HK-2 (cell line): ENCODE measurements around the gene ATP6V0E1.

Experiments used
- DNase-seq: peaks from one replicate; pipeline ENCODE4 v3.0.0-alpha.2; 2018; ENCODE audit not compliant: unreplicated experiment

ATP6V0E1 gene

DNA sequence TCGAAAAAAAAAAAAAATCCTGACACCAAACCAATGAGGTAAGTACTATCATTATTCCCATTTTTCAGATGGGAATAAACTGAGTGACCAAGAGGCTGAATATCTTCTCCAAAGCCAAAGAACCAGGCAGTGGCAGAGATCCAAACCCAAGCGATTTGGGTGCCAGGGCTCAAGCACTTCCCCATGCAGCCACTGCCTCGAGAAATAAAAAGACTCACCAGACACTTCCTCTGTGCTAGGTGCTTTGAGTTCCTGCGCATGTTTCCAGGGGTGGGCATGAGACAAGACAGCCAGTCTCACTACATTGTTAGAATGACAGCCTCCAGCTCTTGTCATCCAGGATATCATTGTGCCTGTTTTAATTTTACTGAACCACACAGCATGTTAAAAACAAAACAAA lies 26.6 kb upstream of the ATP6V0E1 start:
- DNase-seq: no peak

DNA sequence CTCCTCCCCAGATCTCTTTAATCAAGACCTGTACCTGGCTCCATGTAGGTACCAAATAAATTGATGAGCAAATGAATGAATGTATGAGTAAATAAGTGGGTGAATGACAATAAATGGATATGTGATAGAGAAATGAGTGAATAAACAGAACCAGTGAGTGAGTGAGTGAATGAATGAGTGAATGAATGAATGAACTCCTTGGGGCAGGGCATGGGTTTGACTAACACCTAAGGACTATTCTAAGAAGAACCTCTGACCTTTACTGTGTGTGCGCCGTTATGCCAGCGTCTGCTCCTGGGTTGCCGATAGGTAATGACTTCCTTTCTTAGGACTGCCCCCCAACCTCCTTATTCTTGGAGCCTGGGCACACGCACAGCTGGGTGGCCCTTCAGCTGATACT lies 26.1 kb upstream of the ATP6V0E1 start:
- DNase-seq: no peak

DNA sequence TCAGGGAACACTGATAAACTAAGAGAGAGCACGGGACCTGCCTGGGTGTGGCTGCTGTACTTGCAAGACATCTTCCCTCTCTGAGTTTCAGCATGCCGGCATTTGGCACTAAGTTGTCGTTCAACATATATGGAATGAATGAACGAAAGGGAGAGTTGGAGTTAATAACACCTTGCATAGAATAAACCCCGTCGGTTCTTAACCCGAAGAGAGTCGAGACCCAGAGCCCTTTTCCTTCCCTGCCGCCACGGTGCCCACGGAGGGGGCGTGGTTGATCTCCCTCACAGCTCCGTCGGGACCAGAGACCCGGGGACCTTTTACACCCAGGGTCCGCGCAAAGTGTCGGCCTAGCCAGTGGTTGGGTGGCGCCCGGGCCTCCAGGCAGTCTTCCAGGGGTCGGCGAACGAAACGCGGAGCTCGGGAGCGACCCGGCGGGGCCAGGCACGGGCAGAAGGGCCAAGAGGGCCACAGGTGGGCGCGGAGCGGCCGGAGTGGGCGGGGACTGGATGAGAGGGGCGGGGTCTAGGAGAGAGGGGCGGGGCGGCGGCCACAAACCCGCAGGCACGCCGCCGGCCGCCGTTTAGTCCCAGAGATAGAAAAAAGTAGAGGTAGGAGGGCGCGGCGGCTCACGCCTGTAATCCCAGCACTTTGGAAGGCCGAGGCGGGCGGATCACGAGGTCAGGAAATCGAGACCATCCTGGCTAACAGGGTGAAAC lies 25.1 kb upstream of the ATP6V0E1 start:
- DNase-seq: no peak

DNA sequence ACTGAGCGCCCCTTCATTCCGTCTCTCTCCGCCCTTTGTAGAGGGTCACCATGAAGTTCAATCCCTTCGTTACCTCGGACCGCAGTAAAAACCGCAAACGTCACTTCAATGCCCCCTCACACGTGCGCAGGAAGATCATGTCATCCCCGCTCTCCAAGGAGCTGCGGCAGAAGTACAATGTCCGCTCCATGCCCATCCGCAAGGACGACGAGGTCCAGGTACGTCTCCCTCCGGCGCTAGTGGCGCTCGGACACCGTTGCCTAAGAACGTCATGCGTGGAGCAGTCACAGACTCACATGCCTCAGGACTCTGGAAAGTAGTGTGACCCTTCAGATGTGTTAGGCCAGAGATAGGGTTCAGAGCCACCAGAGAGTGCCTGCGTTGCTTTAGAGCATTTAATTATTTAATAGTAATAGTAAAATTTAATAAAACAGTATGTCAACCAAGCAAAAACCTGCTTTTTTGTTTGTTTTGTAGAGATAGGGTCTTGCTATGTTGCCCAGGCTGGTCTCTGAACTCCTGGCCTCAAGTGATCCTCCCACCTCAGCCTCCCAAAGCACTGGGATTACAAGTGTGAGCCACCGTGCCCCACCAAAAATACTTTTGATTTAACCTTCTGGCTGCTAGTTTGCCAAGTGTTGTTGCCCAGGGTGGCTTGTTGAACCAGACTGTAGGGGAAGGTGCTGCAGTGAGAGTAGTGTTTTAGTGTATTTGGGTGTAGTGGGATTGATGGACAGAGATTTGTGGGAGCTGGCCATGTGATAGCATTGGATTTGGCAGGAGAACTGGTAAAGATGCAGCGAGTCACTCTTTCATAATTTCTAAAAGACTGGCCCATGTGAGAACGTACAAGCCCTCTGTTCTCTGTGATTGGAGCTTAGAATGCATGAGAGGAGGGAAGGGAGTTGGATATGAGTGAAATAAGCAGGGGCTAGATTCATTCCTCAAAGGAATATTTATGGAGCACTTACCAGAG lies 23.5 kb upstream of the ATP6V0E1 start:
- no peak for DNase-seq

DNA sequence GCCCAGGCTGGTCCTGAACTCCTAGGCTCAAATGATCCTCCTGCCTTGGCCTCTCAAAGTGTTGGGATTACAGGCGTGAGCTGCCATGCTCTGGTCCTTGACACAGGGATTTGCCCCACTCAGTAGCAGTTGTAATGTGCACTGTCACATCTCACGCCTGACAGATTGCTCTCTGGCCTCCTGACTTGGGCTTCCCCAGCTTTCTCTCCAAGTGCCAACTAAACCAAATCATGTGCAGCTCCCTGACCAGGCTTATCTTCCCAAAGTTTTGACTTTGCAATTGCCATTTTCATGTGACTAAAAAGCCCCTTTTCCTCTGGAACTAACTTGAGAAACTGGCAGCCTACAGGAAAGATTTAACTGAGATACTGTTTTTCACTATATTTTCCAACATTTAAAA lies 13.7 kb upstream of the ATP6V0E1 start:
- no peak for DNase-seq

DNA sequence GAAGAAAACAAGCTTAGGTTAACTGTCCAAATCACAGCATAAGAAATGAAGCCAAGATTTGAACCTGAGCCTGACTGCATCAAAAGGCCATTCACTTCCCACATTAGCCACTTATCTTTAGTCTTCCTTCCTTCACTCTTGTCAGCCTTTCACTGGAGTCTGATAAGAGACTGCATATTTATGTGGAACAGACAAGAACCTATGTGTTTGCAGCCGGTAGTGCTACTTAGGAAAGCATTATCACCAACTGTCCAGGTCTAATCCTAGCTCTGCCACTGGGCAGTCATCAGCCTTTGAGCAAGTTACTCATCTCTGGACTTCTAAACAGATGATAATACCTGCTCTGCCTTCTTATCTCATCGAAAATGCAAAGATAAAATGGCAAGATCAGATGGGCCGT lies 12.1 kb upstream of the ATP6V0E1 start:
- no peak for DNase-seq

DNA sequence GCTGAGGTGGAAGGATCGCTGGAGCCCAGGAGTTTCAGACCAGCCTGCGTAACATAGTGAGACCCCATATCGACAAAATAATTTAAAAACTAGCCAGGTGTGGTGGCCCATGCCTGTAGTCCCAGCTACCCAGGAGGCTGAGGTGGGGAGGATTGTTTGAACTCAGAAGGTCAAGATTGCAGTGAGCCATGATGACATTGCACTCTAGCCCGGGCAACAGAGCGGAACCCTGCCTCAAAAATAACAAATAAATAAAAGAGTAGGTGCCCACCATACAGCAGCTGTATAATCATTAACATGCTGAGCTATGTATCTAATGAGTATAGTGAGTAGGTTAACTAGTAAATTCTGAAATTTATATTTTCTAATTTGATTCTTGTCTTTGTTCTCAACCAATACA lies 11.0 kb upstream of the ATP6V0E1 start:
- DNase-seq: no peak

DNA sequence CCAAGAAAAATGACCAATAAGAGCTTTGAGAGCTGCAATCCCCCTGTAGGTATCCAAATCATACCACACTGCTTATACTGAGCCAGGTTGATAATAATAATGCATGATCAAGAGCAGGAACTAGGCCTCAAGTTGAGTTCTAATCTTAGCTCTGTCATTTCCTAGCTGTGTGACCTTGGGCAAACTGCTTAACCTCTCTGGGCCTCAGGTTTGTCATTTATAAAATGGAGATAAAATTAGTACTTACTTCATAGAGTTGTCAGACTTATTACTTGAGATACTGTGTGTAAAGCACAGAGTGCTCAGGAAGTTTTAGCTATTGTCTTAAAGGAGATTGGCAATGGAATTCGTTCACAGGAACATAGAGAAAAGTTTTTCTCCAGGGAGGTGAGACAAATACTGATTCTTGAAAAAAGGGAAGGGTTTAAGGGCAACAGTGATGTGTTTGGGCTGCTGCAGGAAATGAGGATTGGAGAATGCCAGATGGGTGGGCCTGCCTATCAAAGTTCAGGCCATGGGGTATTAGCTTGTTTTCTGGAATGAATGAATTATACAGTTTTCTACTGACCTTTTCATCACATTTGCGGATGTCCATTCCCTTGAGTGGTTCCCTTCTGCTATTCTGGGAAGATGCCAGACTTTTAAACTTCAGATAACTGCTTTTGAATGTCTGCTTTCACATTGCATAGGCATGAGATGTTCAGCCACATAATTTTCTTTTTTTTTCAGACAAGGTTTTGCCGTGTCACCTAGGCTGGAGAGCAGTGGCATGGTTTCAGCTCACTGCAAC lies 10.2 kb upstream of the ATP6V0E1 start:
- no peak for DNase-seq

DNA sequence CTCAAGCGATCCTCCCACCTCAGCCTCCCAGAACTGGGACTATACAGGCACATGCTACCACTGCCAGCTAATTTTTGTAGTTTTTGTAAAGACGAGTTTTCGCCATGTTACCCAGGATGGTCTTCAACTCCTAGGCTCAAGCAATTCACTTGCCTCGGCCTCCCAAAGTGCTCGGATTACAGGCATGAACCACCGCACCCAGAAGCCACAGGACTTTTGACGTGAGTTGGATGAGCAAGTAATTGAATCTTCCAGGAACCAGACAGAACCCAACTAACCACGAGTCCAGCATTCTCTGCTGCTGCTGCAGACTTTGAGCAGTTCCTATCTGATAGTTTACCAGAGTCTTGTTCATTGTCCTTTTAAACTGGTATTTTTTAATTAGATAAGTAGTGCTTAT lies 9.6 kb upstream of the ATP6V0E1 start:
- DNase-seq: no peak

DNA sequence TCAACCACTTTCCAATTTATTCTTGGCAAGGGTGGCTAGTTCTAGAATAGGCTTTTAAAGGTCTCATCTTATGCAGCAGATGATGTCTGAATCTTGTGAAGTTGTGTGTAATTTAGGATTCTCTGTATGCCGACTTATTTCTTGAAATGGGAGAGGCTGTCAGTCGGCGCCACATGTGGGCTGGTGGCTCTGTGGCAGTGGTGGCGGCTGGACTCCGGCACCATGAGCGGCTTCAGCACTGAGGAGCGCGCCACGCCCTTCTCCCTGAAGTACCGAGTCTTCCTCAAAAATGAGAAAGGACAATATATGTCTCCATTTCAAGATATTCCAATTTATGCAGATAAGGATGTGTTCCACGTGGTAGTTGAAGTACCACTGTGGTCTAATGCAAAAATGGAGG lies 8.3 kb upstream of the ATP6V0E1 start:
- DNase-seq: no peak

DNA sequence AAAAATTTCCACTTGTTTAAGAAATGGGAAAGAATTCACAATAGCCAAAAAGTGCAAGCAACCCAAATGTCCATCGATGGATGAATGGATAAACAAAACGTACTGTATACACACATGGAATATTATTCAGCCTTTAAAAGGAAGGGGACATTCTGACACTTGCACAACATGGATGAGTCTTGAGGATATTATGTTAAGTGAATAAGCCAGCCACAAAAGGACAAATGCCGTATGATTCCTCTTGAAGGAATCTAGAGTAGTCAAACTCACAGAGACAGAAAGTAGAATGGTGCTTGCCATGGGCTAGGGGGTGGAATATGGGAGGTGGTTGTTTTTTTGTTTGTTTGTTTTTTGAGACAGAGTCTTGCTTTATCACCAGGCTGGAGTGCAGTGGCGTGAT lies 3.8 kb upstream of the ATP6V0E1 start:
- DNase-seq: no peak

DNA sequence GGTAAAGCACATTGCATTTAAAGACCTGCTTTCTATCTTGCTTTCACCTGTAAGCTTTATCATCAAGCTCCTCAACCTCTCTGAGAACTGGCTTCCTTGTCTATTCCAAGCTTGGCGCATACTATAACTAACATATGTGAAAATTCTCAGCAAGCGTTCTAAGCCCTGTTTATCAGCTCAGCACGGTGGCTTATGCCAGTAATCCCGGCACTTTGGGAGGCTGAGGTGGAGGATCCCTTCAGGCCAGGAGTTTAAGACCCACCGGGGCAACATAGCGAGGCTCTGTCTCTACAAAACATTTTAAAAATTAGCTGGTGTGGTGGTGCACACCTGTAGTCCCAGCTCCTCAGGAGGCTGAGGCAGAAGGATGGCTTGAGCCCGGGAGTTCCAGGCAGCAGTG lies 1.6 kb upstream of the ATP6V0E1 start:
- no peak for DNase-seq

DNA sequence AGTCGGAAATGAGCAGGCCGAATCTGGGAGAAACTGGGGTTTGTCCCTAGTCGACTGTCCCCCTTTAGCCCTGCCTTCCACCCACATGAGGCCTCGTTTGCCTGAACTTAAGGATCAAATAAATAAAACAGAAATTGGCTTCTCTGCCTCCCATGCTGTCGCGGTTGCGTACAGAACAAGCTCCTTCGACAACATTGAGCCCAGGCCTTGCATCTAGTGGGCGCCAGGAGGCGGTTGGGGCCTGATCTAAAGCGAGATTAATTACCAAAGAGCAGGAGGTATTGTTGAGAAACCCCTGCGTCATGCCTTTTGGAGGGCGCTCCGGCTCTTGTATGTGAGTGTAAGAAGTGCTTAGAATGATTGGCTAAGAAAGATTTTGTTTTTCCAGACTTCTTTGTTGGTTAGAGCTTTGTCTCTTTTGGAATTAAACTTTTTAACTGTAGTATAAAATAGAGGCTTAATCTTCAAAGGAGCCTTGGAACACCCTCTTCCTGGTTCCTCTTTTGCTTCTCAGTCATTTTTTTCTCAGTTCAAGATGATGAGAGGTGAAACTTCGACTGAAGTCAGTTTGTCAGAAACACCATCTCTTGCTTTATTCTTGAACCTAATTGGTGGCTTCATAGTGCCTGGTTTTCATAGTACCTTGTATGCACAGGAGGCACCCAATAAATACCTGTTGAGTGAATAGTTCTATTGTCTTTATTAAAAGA lies 828 bp downstream of the ATP6V0E1 start:
- peak; percentile 55 for DNase-seq

DNA sequence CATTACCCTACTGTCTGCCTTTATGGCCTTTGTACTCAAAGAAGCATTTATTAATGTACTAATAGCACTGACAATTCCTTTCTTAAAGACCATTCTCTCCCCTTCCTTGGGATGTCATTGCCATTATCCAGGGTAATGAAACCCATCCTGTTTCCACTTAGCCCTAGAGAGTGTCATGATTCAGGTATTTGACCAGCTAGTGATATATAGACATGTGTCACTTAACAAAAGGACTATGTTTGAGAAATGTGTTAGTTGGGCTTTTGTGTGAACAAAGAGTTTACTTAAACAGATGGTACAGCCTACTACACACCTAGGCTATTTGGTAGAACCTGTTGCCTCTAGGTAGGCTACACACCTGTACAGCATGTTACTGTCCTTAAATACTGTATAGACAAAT lies 2.0 kb downstream of the ATP6V0E1 start:
- no peak for DNase-seq

DNA sequence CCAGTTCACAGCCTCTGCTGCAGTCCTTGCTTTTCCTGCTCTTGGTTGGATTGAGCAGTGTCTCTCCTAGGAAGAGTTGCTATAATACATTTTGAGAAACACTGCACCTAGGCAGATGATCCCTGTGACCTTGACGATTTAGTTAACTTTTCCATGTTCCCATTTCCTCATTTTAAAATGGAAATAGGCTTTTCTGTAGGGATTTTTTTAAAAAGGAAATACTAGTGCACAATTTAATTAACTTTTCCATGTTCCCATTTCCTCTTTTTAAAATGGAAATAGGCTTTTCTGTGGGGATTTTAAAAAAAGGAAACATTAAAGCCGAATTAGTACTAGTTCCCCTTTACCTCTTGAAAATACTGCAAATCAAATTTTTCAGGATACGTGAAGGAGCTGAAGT lies 4.7 kb downstream of the ATP6V0E1 start:
- no peak for DNase-seq

DNA sequence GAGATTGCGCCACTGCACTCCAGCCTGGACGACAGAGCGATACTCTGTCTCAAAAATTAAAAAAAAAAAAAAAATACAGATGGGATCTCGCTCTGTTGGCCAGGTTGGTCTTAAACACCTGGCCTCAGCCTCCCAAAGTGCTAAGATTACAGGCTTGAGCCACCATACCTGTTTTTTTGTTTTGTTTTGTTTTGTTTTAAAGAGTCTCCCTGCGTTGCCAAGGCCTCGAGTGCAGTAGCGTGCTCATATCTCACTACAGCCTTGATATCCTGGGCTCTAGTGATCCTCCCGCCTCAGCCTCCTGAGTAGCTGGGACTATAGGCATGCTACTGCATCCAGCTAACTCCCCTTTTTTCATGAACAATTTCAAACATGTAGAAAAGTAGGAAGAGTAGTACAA lies 7.2 kb downstream of the ATP6V0E1 start:
- DNase-seq: no peak

DNA sequence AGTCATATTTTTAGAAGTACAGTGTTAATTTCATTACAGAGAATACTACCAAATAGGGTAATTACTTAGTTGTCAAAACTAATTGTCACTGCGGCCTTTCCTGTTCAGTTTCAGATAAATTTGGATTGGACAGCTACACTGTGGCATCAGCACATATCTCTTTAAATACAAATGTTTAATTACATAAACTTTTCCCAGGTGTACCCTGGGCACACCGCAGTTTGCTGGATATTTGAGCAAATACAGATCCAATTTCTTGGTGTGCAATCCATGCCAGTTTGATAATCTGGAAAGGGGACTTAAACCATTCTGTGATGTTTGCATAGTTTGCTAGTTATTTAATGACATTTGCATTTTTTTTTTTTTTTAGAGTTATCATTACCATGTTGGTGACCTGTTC lies 10.8 kb downstream of the ATP6V0E1 start:
- no peak for DNase-seq

DNA sequence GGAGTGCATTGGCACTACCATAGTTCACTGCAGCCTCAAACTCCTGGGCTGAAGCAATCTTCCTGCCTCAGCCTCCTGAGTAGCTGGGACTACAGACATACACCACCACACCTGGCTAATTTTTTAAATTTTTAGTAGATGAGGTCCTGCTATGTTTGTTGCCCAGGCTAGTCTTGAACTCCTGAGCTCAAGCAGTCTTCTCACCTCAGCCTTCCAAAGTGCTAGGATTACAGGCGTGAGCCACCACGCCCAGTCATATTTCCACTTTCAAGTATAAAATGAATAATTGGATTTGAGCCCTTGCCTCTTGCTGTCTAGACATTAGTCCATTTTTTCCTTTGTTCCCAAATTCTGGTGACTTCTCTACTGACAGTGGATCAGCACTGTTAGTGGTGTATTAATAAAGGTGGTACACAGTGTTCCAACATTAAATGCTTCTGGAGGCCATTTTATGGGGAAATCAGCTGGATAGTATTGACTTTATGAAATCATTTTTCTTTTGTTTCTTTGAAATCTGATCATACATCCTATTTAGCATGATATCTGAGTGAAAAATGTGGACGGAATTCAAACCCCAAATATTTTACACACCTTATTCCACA lies 15.9 kb downstream of the ATP6V0E1 start:
- DNase-seq: no peak

DNA sequence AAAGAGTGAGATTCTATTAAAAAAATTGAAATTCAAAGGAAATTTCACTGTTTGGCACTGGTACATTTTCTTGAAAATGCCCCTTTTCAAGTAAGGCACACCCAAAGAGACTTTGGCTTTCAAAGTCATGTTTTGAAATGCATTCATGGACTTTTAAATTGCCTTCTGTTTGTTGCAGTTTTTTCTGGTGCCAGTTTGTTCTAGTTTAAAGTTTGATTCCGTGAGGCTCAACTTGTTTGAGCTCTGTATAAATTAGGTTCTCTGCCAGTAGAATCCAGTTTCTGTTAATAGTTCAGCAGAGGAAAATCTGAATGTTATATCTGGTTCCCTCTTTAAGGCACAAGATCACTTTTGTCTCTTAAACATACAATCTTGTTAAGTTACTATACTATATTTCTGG lies 16.4 kb downstream of the ATP6V0E1 start:
- no peak for DNase-seq

DNA sequence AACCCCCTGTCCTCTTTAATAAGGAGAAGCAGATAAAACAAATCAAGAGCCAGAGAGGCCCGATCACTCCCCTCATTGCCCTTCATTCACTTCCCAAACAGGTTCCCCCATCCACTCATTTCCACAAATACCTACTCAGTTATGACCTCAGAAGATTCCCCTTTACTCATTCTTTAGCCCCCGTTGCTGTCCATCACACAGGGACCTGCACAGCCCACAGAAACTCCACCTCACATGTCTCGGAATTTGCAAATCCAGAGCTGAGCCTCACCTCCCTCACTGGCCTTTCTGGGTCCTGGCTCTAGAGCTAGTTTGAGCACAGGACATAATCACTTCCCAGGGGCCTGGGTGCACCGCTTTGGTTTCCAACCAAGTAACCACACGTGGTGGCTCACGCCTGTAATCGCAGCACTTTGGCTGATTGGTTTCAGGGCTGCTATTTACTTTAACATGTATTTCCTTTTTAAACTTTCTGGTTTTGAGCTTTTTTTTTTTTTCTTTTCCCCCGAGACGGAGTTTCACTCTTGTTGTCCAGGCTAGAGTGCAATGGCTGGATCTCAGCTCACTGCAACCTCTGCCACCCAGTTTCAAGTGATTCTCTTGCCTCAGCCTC lies 17.8 kb downstream of the ATP6V0E1 start:
- DNase-seq: no peak

DNA sequence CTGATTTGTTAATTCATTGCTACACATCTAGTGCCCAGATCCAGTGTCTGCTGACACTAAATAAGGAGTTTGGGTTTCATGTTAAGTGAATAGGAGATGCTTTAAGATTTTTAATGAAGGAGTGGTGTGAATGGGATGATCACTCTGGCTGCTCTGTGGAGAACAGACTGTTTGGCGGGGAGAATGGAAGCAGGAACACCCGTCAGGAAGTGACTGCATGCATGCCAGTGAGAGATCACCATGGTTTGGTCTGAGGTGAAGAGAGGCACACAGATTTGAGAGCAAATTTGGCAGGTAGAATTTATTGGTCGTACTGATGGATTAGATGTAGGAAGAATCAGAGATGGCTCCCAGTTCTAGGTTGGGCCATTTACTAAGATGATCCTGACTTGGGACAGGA lies 19.8 kb downstream of the ATP6V0E1 start:
- DNase-seq: no peak
